Stimulated activated memory B cell treated with anti-CD40 and anti-IgM and Interleukin-4, amounts not matched to agents 10 μg/mL and 1 μg/mL and 100 μg/mL, for 72 hours (primary cell): Measurements from ENCODE around the gene PDGFB.

Experiments used
- ATAC-seq: fragments of 150-1000 bp; cut with Tn5 transposase; 2 replicates; pipeline ENCODE4 v1.10.0; 2021
- H3K27ac Mint-ChIP-seq: one replicate; pipeline ENCODE4 v1.8.0; 2022; ENCODE audit warnings: mild to moderate bottlenecking, mixed read lengths
- H3K27me3 Mint-ChIP-seq: one replicate; pipeline ENCODE4 v1.8.0; 2022; ENCODE audit warnings: mixed read lengths
- H3K36me3 Mint-ChIP-seq: one replicate; pipeline ENCODE4 v1.8.0; 2022; ENCODE audit warnings: mixed read lengths
- H3K4me1 Mint-ChIP-seq: one replicate; pipeline ENCODE4 v1.8.0; 2022; ENCODE audit warnings: mixed read lengths
- H3K4me3 Mint-ChIP-seq: one replicate; pipeline ENCODE4 v1.8.0; 2022; ENCODE audit warnings: mild to moderate bottlenecking, moderate library complexity, mixed read lengths
- H3K9me3 Mint-ChIP-seq: one replicate; pipeline ENCODE4 v1.8.0; 2022; ENCODE audit warnings: mixed read lengths

The PDGFB gene

GRCh38 chr22:39251762-39252460 lies 7.1 kb upstream of the PDGFB start:
- Mint-ChIP-seq H3K4me1 (peaks cover 36% of the 10 kb centered on the region), H3K27me3 (peaks cover 93% of the 10 kb centered on the region), H3K36me3 (no peaks in the 10 kb centered on the region), H3K27ac (peak overlapping the region; percentile 3), H3K4me3 (no peak overlapping the region), H3K9me3 (no peaks in the 10 kb centered on the region)
- no peak for ATAC-seq

GRCh38 chr22:39250838-39251237 lies 6.1 kb upstream of the PDGFB start:
- no peak for ATAC-seq
- no peak overlapping the region for H3K4me3 Mint-ChIP-seq
- peaks cover 39% of the 10 kb centered on the region for H3K4me1 Mint-ChIP-seq
- no peaks in the 10 kb centered on the region for H3K36me3 Mint-ChIP-seq
- no peak overlapping the region for H3K27ac Mint-ChIP-seq
- peaks cover 93% of the 10 kb centered on the region for H3K27me3 Mint-ChIP-seq
- no peaks in the 10 kb centered on the region for H3K9me3 Mint-ChIP-seq

- ATAC-seq: no peak
- H3K4me3 Mint-ChIP-seq: no peak overlapping the region
- peaks cover 40% of the 10 kb centered on the region for H3K4me1 Mint-ChIP-seq
- H3K27me3 Mint-ChIP-seq: peaks cover 93% of the 10 kb centered on the region
- no peaks in the 10 kb centered on the region for H3K36me3 Mint-ChIP-seq
- H3K9me3 Mint-ChIP-seq: no peaks in the 10 kb centered on the region
- H3K27ac Mint-ChIP-seq: no peak overlapping the region
These were observed 5.3 kb upstream of the PDGFB start for GRCh38 chr22:39250131-39250530.

GRCh38 chr22:39249086-39249704 lies 4.4 kb upstream of the PDGFB start:
- Mint-ChIP-seq H3K9me3 (no peaks in the 10 kb centered on the region), H3K4me3 (no peak overlapping the region), H3K36me3 (no peaks in the 10 kb centered on the region), H3K27me3 (peaks cover 94% of the 10 kb centered on the region), H3K4me1 (peaks cover 38% of the 10 kb centered on the region), H3K27ac (no peak overlapping the region)
- no peak for ATAC-seq

- Mint-ChIP-seq H3K4me3 (no peak overlapping the region), H3K27ac (no peak overlapping the region), H3K4me1 (peaks cover 42% of the 10 kb centered on the region), H3K36me3 (no peaks in the 10 kb centered on the region), H3K27me3 (peaks cover 98% of the 10 kb centered on the region), H3K9me3 (no peaks in the 10 kb centered on the region)
- no peak for ATAC-seq
These were observed 3.5 kb upstream of the PDGFB start for GRCh38 chr22:39248254-39248653.

- Mint-ChIP-seq H3K9me3 (no peaks in the 10 kb centered on the region), H3K36me3 (no peaks in the 10 kb centered on the region), H3K4me1 (peaks cover 44% of the 10 kb centered on the region), H3K4me3 (no peak overlapping the region), H3K27ac (no peak overlapping the region), H3K27me3 (peaks cover 96% of the 10 kb centered on the region)
- peak; percentile 60 for ATAC-seq
These were observed 2.6 kb upstream of the PDGFB start for GRCh38 chr22:39247361-39247760.

- H3K9me3 Mint-ChIP-seq: no peaks in the 10 kb centered on the region
- H3K36me3 Mint-ChIP-seq: no peaks in the 10 kb centered on the region
- H3K4me1 Mint-ChIP-seq: peaks cover 45% of the 10 kb centered on the region
- no peak for ATAC-seq
- H3K27me3 Mint-ChIP-seq: peaks cover 94% of the 10 kb centered on the region
- H3K4me3 Mint-ChIP-seq: no peak overlapping the region
- no peak overlapping the region for H3K27ac Mint-ChIP-seq
These were observed 2.0 kb upstream of the PDGFB start for GRCh38 chr22:39246690-39247332.

- Mint-ChIP-seq H3K4me1 (peaks cover 51% of the 10 kb centered on the region), H3K27ac (no peak overlapping the region), H3K27me3 (peaks cover 94% of the 10 kb centered on the region), H3K36me3 (no peaks in the 10 kb centered on the region), H3K4me3 (no peak overlapping the region), H3K9me3 (no peaks in the 10 kb centered on the region)
- ATAC-seq: no peak
These were observed 1.4 kb upstream of the PDGFB start for GRCh38 chr22:39246217-39246616.

GRCh38 chr22:39245130-39246039 lies 603 bp upstream of the PDGFB start:
- H3K36me3 Mint-ChIP-seq: no peaks in the 10 kb centered on the region
- peak overlapping the region; percentile 40 for H3K4me3 Mint-ChIP-seq
- peaks cover 93% of the 10 kb centered on the region for H3K27me3 Mint-ChIP-seq
- no peaks in the 10 kb centered on the region for H3K9me3 Mint-ChIP-seq
- H3K4me1 Mint-ChIP-seq: peaks cover 60% of the 10 kb centered on the region
- no peak for ATAC-seq
- H3K27ac Mint-ChIP-seq: no peak overlapping the region

- Mint-ChIP-seq H3K27me3 (peaks cover 93% of the 10 kb centered on the region), H3K36me3 (no peaks in the 10 kb centered on the region), H3K4me1 (peaks cover 65% of the 10 kb centered on the region), H3K9me3 (no peaks in the 10 kb centered on the region), H3K4me3 (peak overlapping the region; percentile 48), H3K27ac (no peak overlapping the region)
- ATAC-seq: no peak
These were observed 666 bp downstream of the PDGFB start for GRCh38 chr22:39244136-39244495.

GRCh38 chr22:39243439-39244135 lies 1.2 kb downstream of the PDGFB start:
- H3K27ac Mint-ChIP-seq: peak overlapping the region; percentile 49
- H3K27me3 Mint-ChIP-seq: peaks cover 93% of the 10 kb centered on the region
- H3K4me1 Mint-ChIP-seq: peaks cover 70% of the 10 kb centered on the region
- no peaks in the 10 kb centered on the region for H3K36me3 Mint-ChIP-seq
- ATAC-seq: peak; percentile 6
- H3K4me3 Mint-ChIP-seq: peak overlapping the region; percentile 75
- no peaks in the 10 kb centered on the region for H3K9me3 Mint-ChIP-seq

GRCh38 chr22:39242595-39243438 lies 2.0 kb downstream of the PDGFB start:
- Mint-ChIP-seq H3K9me3 (no peaks in the 10 kb centered on the region), H3K36me3 (no peaks in the 10 kb centered on the region), H3K4me3 (peak overlapping the region; percentile 75), H3K4me1 (peaks cover 70% of the 10 kb centered on the region), H3K27ac (peak overlapping the region; percentile 49), H3K27me3 (peaks cover 93% of the 10 kb centered on the region)
- peak; percentile 1 for ATAC-seq

GRCh38 chr22:39241794-39242594 lies 2.8 kb downstream of the PDGFB start:
- Mint-ChIP-seq H3K4me3 (peak overlapping the region; percentile 76), H3K27me3 (peaks cover 93% of the 10 kb centered on the region)

More at GRCh38 chr22:39241794-39242594, 2.8 kb downstream of the PDGFB start:
- Mint-ChIP-seq H3K4me1 (peaks cover 70% of the 10 kb centered on the region), H3K36me3 (no peaks in the 10 kb centered on the region), H3K9me3 (no peaks in the 10 kb centered on the region), H3K27ac (peak overlapping the region; percentile 56)
- ATAC-seq: no peak
